Karpas-422 (cell line): Measurements from ENCODE around the gene EPHA6. TPM values are rescaled to one million over a fixed set of nuclear protein-coding genes. Genes with fewer than 3 reads are reported as not detected.

ENCODE experiments used
- DNase-seq: peaks from one replicate; pipeline ENCODE4 v3.0.0-alpha.2; 2015
- H2AFZ ChIP-seq: fragments of 200-600 bp; sonication (generic); 2 replicates; pipeline ENCODE4 v1.6.1; 2014; ENCODE audit warnings: antibody characterized with exemption, low read length, mixed read lengths
- H3K27ac ChIP-seq: fragments of 200-600 bp; sonication (generic); 2 replicates; pipeline ENCODE4 v1.5.1; 2014; ENCODE audit warnings: mild to moderate bottlenecking, low read length, moderate library complexity
- H3K27me3 ChIP-seq: fragments of 200-600 bp; sonication (generic); 2 replicates; pipeline ENCODE4 v1.6.1; 2014; ENCODE audit warnings: low read length, mixed read lengths
- H3K36me3 ChIP-seq: fragments of 200-600 bp; sonication (generic); 2 replicates; pipeline ENCODE4 v1.6.1; 2014; ENCODE audit warnings: low read length, mixed read lengths; ENCODE audit not compliant: insufficient read depth
- H3K4me1 ChIP-seq: fragments of 200-600 bp; sonication (generic); 2 replicates; pipeline ENCODE4 v1.6.1; 2014; ENCODE audit warnings: mild to moderate bottlenecking, low read length, mixed read lengths
- H3K4me2 ChIP-seq: fragments of 200-600 bp; sonication (generic); 2 replicates; pipeline ENCODE4 v1.6.1; 2014; ENCODE audit warnings: low read length, low read depth, mild to moderate bottlenecking; ENCODE audit not compliant: poor library complexity, severe bottlenecking
- H3K4me3 ChIP-seq: fragments of 200-600 bp; sonication (generic); 2 replicates; pipeline ENCODE4 v1.5.1; 2014; ENCODE audit warnings: mild to moderate bottlenecking, antibody characterized with exemption, low read length, mixed read lengths
- H3K79me2 ChIP-seq: fragments of 200-600 bp; sonication (generic); 2 replicates; pipeline ENCODE4 v1.6.1; 2014; ENCODE audit warnings: mild to moderate bottlenecking, low read length, mixed read lengths
- H3K9ac ChIP-seq: fragments of 200-600 bp; sonication (generic); 2 replicates; pipeline ENCODE4 v1.6.0; 2014; ENCODE audit warnings: low read length
- H3K9me2 ChIP-seq: fragments of 200-600 bp; sonication (generic), shearing (Covaris generic); replicated peaks from 2 replicates; pipeline ENCODE4 v1.6.0; 2014; ENCODE audit warnings: mild to moderate bottlenecking, low read length, moderate library complexity; ENCODE audit not compliant: insufficient read depth
- H3K9me3 ChIP-seq: fragments of 300-700, 200-600 bp; sonication (generic); 2 replicates; pipeline ENCODE4 v1.6.1; 2014; ENCODE audit warnings: low read length, mixed read lengths
- H4K20me1 ChIP-seq: fragments of 200-600 bp; sonication (generic); 2 replicates; pipeline ENCODE4 v1.6.1; 2014; ENCODE audit warnings: mild to moderate bottlenecking, antibody characterized with exemption, low read length, low read depth; ENCODE audit not compliant: insufficient read depth
- total RNA-seq: library from RNA; depleted of rRNA; stranded (reverse); fragments of >200 nt; shearing (Covaris generic); gene quantifications from 2 replicates; pipeline ENCODE4 v1.2.3, GENCODE V29; 2014; ENCODE audit warnings: low replicate concordance

Gene EPHA6
- total RNA-seq, 1 experiment from 2014 or later, result not detected

DNA sequence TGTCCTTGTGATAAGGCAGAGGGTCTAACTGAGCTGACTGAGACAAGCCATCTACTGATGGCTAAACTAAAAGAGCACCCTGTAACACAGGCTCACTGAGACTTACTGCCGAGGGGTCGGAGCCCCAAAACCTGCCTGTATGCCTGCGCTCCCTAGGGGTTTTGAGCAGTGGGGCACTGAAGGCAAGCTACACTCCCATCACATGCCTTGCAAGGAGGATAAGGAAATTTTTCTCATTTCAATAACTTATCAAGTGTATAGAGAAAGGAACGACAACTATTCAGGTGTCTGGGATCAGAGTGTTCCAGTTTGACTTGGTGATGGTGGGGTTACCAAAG is 292.2 kb downstream of the EPHA6 start:
- Histone ChIP-seq H3K4me2 (no peak overlapping the region), H4K20me1 (no peaks in the 10 kb centered on the region), H3K4me1 (no peaks in the 10 kb centered on the region), H3K9me3 (0 out of 2 replicates have a peak, but pooled peaks cover 3% of the 10 kb centered on the region), H2AFZ (no peak overlapping the region), H3K9ac (no peak overlapping the region), H3K27me3 (no peaks in the 10 kb centered on the region), H3K79me2 (no peaks in the 10 kb centered on the region), H3K4me3 (no peak overlapping the region), H3K27ac (no peak overlapping the region), H3K36me3 (no peaks in the 10 kb centered on the region), H3K9me2 (no peaks in the 10 kb centered on the region)
- no peak for DNase-seq

DNA sequence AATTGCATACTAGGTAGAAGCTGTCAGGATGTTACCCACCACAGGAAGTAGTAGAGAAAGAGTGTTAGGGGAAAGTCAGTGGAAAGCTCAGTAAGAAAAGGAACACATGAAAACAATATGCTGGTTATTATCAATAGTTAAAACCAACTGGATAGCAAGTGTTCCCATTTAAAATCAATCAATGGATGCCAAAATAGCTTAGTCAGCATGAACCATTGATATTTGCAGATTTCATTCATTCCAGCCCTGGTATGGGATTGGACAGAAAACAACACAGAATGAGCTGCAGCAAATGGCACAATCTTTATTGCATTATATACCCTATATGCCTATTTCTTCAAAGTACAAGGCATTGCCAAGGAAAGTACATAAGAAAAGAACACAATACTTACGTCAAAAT is 293.7 kb downstream of the EPHA6 start:
- no peak for DNase-seq
- no peaks in the 10 kb centered on the region for H3K4me1 ChIP-seq
- H3K9me3 ChIP-seq, result no peaks in the 10 kb centered on the region
- H3K36me3 ChIP-seq, result no peaks in the 10 kb centered on the region
- no peak overlapping the region for H3K4me3 ChIP-seq
- no peaks in the 10 kb centered on the region for H3K79me2 ChIP-seq
- no peaks in the 10 kb centered on the region for H3K9me2 ChIP-seq
- no peak overlapping the region for H2AFZ ChIP-seq
- no peak overlapping the region for H3K4me2 ChIP-seq
- H3K27ac ChIP-seq, result no peak overlapping the region
- no peaks in the 10 kb centered on the region for H3K27me3 ChIP-seq
- H4K20me1 ChIP-seq, result no peaks in the 10 kb centered on the region
- no peak overlapping the region for H3K9ac ChIP-seq

DNA sequence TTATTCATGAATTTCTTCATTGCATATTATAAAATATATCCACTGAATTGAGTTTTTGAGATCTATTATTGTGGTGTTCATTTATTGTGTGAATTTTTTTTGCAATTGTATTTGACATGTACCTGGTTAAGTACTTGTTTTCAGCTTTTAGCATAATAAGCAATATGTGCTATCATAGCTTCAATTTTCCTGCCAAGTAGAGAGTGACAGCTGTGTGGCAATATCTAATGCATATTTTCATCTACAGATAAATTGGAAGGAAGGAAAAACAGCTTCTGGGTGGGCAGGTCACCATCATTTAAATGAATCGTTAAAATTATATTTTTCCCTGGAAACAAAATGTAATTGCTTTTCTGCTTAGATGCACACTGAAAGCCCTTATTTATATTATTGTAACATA is 296.9 kb downstream of the EPHA6 start:
- Histone ChIP-seq H3K4me1 (no peaks in the 10 kb centered on the region), H3K27me3 (no peaks in the 10 kb centered on the region), H2AFZ (no peak overlapping the region), H3K9me3 (no peaks in the 10 kb centered on the region), H4K20me1 (no peaks in the 10 kb centered on the region), H3K36me3 (no peaks in the 10 kb centered on the region), H3K9me2 (no peaks in the 10 kb centered on the region), H3K4me2 (no peak overlapping the region), H3K27ac (no peak overlapping the region), H3K9ac (no peak overlapping the region), H3K4me3 (no peak overlapping the region), H3K79me2 (no peaks in the 10 kb centered on the region)
- DNase-seq, result no peak

DNA sequence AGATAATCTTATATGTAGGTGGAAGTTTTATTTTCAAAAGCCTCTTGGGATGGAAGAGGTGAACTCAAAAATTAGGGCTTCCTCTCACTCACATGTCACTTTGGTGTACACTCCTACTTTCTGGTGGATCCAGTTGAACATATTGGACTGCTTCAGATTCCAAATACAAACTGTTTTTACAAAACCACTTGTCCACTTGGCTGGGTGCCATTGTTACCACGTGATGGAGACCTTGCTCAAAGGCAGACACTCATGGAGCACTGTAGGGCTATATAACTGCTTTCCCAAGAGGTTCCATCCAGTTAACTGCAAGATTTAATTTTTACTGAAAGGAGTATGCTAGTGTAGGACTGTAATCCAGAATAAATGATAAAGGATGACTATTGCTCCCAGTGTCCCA is 307.0 kb downstream of the EPHA6 start:
- H3K36me3 ChIP-seq, result no peaks in the 10 kb centered on the region
- no peaks in the 10 kb centered on the region for H3K27me3 ChIP-seq
- H3K27ac ChIP-seq, result no peak overlapping the region
- no peaks in the 10 kb centered on the region for H3K9me2 ChIP-seq
- no peaks in the 10 kb centered on the region for H3K4me1 ChIP-seq
- no peak overlapping the region for H3K4me2 ChIP-seq
- H3K9me3 ChIP-seq, result no peaks in the 10 kb centered on the region; the same call in 1 of the 2 replicates
- no peak overlapping the region for H2AFZ ChIP-seq
- no peak overlapping the region for H3K4me3 ChIP-seq
- H3K9ac ChIP-seq, result no peak overlapping the region
- H4K20me1 ChIP-seq, result no peaks in the 10 kb centered on the region
- H3K79me2 ChIP-seq, result no peaks in the 10 kb centered on the region
- DNase-seq, result no peak

DNA sequence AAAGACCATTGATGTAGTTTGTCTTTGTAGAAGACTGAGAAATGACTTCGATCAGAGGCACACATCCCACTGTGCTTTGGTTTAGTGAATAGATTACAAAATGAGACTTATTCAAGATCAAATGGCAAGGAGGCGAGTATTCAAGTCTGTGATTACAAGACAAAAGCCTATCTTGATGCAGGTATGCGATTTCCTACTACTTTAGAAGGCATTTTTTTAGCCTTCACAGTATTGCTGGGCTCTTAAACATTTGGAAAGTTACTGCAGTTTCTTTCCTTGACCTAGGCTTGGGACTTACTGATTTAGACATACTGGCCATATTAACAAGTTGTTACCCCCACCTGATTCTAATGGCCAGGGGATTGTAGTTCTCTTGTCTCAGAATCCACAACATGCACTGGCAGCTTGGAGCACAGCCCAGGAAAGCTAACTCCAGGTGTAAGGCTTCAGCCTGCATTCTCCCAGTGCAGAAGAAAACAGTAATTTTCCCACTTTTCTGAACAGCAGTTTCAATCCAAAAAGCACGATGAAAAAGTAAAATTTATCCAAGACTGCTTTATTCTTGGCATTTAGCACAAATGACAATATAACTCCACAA is 311.6 kb downstream of the EPHA6 start:
- Histone ChIP-seq H3K4me2 (no peak overlapping the region), H3K9ac (no peak overlapping the region), H2AFZ (no peak overlapping the region), H3K9me3 (no peaks in the 10 kb centered on the region), H3K4me3 (no peak overlapping the region), H4K20me1 (no peaks in the 10 kb centered on the region), H3K27me3 (no peaks in the 10 kb centered on the region), H3K79me2 (no peaks in the 10 kb centered on the region), H3K27ac (no peak overlapping the region), H3K4me1 (no peaks in the 10 kb centered on the region), H3K36me3 (no peaks in the 10 kb centered on the region), H3K9me2 (no peaks in the 10 kb centered on the region)
- no peak for DNase-seq

DNA sequence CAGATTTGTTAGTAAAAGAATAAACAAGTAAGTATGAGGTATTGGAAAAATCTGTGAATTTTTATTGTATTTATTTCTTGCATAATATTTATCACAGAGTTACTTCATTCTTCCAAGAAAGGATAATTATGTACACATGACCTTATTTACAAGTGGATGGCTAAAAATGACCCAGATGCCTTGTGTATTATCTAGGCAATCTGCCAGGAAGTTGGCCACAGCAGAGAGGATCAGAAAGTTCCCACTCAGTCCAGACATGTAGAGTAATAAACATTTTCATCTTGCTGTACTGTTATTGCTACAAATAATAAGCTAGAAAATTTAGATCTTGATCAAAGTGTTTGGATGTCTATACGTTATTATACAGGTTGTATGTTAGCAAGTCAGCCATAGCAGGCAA is 317.1 kb downstream of the EPHA6 start:
- Histone ChIP-seq H3K27me3 (no peaks in the 10 kb centered on the region), H3K4me3 (no peak overlapping the region), H2AFZ (no peak overlapping the region), H3K79me2 (no peaks in the 10 kb centered on the region), H3K36me3 (no peaks in the 10 kb centered on the region), H3K9ac (no peak overlapping the region), H3K9me3 (peaks cover 5% of the 10 kb centered on the region; the same call in 1 of the 2 replicates), H4K20me1 (no peaks in the 10 kb centered on the region), H3K4me2 (no peak overlapping the region), H3K9me2 (no peaks in the 10 kb centered on the region), H3K27ac (no peak overlapping the region), H3K4me1 (no peaks in the 10 kb centered on the region)
- DNase-seq, result no peak

DNA sequence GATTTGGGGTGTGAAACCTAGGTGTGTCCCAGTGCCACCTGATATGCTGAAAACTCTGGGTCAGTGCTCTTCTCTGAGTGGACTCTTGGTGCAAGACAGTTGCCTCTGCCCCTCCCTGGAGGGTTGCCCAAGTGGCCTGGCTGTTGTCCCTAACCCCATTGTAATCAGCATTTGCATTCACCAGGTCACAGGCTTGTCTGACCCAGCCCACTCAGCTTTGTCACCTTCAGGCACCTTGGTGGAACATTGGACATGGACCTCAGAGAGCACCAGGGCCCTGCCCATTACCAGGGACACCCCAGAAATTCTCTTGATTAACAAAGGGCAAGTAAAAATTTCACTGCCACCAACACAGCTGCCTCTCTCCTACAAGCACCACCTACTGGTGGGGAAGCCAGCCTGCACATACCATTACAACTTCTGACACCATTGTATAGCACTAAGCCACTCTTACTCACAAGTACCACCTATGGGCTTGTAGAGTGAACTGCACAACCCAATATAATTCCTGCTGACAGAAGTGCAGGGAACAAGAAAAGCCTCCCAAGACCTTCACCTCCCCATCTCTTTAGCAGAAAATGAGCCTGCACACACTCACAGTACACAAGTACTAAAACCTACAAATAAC is 324.6 kb downstream of the EPHA6 start:
- DNase-seq, result peak; percentile 55
- Histone ChIP-seq H3K27me3 (no peaks in the 10 kb centered on the region), H4K20me1 (no peaks in the 10 kb centered on the region), H3K9me2 (no peaks in the 10 kb centered on the region), H2AFZ (no peak overlapping the region), H3K36me3 (no peaks in the 10 kb centered on the region), H3K4me3 (no peak overlapping the region), H3K9ac (no peak overlapping the region), H3K4me1 (no peaks in the 10 kb centered on the region), H3K9me3 (peaks cover 10% of the 10 kb centered on the region), H3K4me2 (no peak overlapping the region), H3K79me2 (no peaks in the 10 kb centered on the region), H3K27ac (no peak overlapping the region)

DNA sequence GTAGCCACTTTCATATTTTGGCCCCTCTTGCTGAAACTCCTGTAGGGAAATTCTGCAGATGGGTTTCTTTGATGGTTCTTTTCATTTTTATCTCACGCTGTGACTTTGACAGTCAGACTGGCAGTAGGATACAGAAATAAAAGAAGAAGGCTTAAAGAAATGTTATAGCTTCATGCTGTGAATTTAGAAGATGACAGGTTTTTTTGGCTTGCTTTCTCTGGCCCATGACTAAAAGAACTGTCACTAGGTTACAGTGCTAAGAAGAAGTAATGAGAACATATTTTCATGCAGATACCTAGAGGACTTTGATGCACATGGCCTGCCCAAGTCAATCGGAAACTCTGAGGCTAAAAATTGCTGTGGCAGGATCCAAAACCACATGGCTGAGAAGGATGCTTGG is 334.5 kb downstream of the EPHA6 start:
- Histone ChIP-seq H3K4me3 (no peak overlapping the region), H3K36me3 (no peaks in the 10 kb centered on the region), H3K27me3 (no peaks in the 10 kb centered on the region), H2AFZ (no peak overlapping the region), H3K4me1 (no peaks in the 10 kb centered on the region), H3K4me2 (no peak overlapping the region), H4K20me1 (no peaks in the 10 kb centered on the region), H3K9ac (no peak overlapping the region), H3K79me2 (no peaks in the 10 kb centered on the region), H3K9me3 (no peaks in the 10 kb centered on the region), H3K9me2 (no peaks in the 10 kb centered on the region; the same call in 1 of the 2 replicates), H3K27ac (no peak overlapping the region)
- no peak for DNase-seq
